Measurements from ENCODE around the gene VPS51. TPM values are rescaled to one million over a fixed set of nuclear protein-coding genes. Genes with fewer than 3 reads are reported as not detected.

The VPS51 gene
- total and polyA plus RNA-seq, 9 of the 15 experiments (the other 6 are each of a cell fraction or from before 2014, with no cell fraction given): 1.8 to 143 (median 46.8) TPM

- TF ChIP-seq ZNF224 (CRISPR knock-in tag; IDR thresholded peaks at IDR 0.05) (0 out of 2 replicates have a peak, but pooled peaks have one; percentile 13), E2F8 (IDR thresholded peaks at IDR 0.05; ENCODE audit: low read depth, partially characterized antibody) (no peak), CHD1 (IDR thresholded peaks at IDR 0.05; ENCODE audit: low read length) (peak; percentile 55), MTA3 (IDR thresholded peaks at IDR 0.05; ENCODE audit: borderline replicate concordance) (no peak), ZBTB33 (CRISPR knock-in tag; IDR thresholded peaks at IDR 0.05) (no peak), ZNF212 (CRISPR knock-in tag; IDR thresholded peaks at IDR 0.05) (no peak), ZNF696 (CRISPR knock-in tag; conservative IDR thresholded peaks at IDR 0.05) (no peak), KLF10 (CRISPR knock-in tag; IDR thresholded peaks at IDR 0.05) (no peak), MYNN (IDR thresholded peaks at IDR 0.05) (no peak), MYNN (CRISPR knock-in tag; IDR thresholded peaks at IDR 0.05) (no peak), THAP7 (CRISPR knock-in tag; IDR thresholded peaks at IDR 0.05) (no peak)
Measured at GRCh38 chr11:65133724-65134123, 37.7 kb downstream of the VPS51 start (continued).

All from K562 (cell line).